HepG2 (cell line): Measurements from ENCODE around the gene KRTAP5-2. TPM values are rescaled to one million over a fixed set of nuclear protein-coding genes. Genes with fewer than 3 reads are reported as not detected.

ENCODE experiments used
- ATAC-seq: fragments of 200-7000 bp; cut with Tn5 transposase; 3 replicates; pipeline ENCODE4 v1.9.1; 2020; ENCODE audit warnings: mild to moderate bottlenecking, moderate library complexity
- BruUV-seq: library from RNA; stranded (reverse); fragments of 400-500 nt; replicated peaks from 2 replicates; lab custom pipeline; 2021; lab: Mats Ljungman, UMichigan
- CTCF ChIA-PET: fragments of 300-600 bp; formaldehyde crosslinking; extraction: SDS; loops from one replicate; lab custom pipeline; 2021; ENCODE audit warnings: low total read pairs, inconsistent platforms, low intra/inter-chr PET ratio; lab: Yijun Ruan, JAX
- POLR2A ChIA-PET: fragments of 350-600 bp; sonication (Branson Sonifier 250); formaldehyde crosslinking; loops from one replicate; lab custom pipeline; 2020; ENCODE audit warnings: antibody characterized with exemption, inconsistent platforms; lab: Yijun Ruan, JAX
- DNase-seq: peaks from one replicate; pipeline ENCODE4 v3.0.0-alpha.2; 2015; ENCODE audit warnings: low spot score
- FAIRE-seq: peaks from 3 replicates; lab custom pipeline; 2011; peaks lifted over from hg19 to GRCh38; lab: Jason Lieb, UNC
- H2AFZ ChIP-seq: one replicate; pipeline ENCODE4 v1.6.1; 2011; ENCODE audit warnings: low read length, inconsistent platforms
- H3K27ac ChIP-seq: fragments of 300-600 bp; 3 replicates; pipeline ENCODE4 v1.8.0; 2011; ENCODE audit warnings: mixed run types, mild to moderate bottlenecking, mixed read lengths, low read length, inconsistent platforms; ENCODE audit not compliant: insufficient read depth; ENCODE audit errors: extremely low read length
- H3K27me3 ChIP-seq, 2 experiments: fragments of 200-600 bp in 1 of 2; 2 replicates in 1 of 2; 3 replicates in 1 of 2; pipeline versions ENCODE4 v1.6.0 to v1.8.0; 2011; ENCODE audit warnings: low read length in 2 of 2, mild to moderate bottlenecking in 2 of 2, moderate library complexity in 2 of 2, inconsistent platforms in 1 of 2; ENCODE audit not compliant: insufficient read depth in 2 of 2, control insufficient read depth in 1 of 2
- H3K36me3 ChIP-seq, 2 experiments: fragments of 200-600 bp in 1 of 2; replicated peaks in 1 of 2; 2 replicates in 1 of 2; 3 replicates in 1 of 2; pipeline versions ENCODE4 v1.5.1 to v1.8.0; 2011; ENCODE audit warnings: low read length in 2 of 2, inconsistent platforms in 1 of 2; ENCODE audit not compliant: insufficient read depth in 2 of 2, control insufficient read depth in 1 of 2
- H3K4me1 ChIP-seq: 2 replicates; pipeline ENCODE4 v1.5.1; 2012; ENCODE audit warnings: low read length, inconsistent platforms; ENCODE audit not compliant: insufficient read depth
- H3K4me2 ChIP-seq: 2 replicates; pipeline ENCODE4 v1.6.0; 2011; ENCODE audit warnings: low read depth, low read length, inconsistent platforms
- H3K4me3 ChIP-seq, 3 experiments: fragments of 200-600 bp in 1 of 3; sonication (generic), shearing (Covaris generic) in 1 of 3; replicated peaks in 1 of 3; 2 replicates each; pipeline ENCODE4 v1.5.1; 2011 to 2016; ENCODE audit warnings: low read length in 3 of 3, inconsistent platforms in 2 of 3, low read depth in 2 of 3, mild to moderate bottlenecking in 2 of 3, control low read depth in 1 of 3, mixed read lengths in 1 of 3; ENCODE audit not compliant: insufficient read depth in 1 of 3
- H3K79me2 ChIP-seq: one replicate; pipeline ENCODE4 v1.6.1; 2011; ENCODE audit warnings: low read length, inconsistent platforms; ENCODE audit not compliant: insufficient read depth
- H3K9ac ChIP-seq: 2 replicates; pipeline ENCODE4 v1.6.0; 2011; ENCODE audit warnings: mild to moderate bottlenecking, low read depth, low read length, inconsistent platforms; ENCODE audit not compliant: insufficient read depth
- H3K9me3 ChIP-seq: 2 replicates; pipeline ENCODE4 v1.5.1; 2012; ENCODE audit warnings: mild to moderate bottlenecking, low read length
- H4K20me1 ChIP-seq: 2 replicates; pipeline ENCODE4 v1.6.0; 2011; ENCODE audit warnings: inconsistent platforms, mild to moderate bottlenecking, low read length, moderate library complexity; ENCODE audit not compliant: insufficient read depth
- ASH2L ChIP-seq: fragments of 300-600, 200-600 bp; sonication (generic); IDR thresholded peaks from 2 replicates; pipeline ENCODE4 v1.7.0; 2017; ENCODE audit warnings: low read depth, mild to moderate bottlenecking, moderate library complexity, mixed read lengths, low read length; ENCODE audit not compliant: insufficient read length
- ATF2 ChIP-seq: sonication (generic); formaldehyde crosslinking; IDR thresholded peaks from 2 replicates; pipeline ENCODE4 v1.4.0; 2020; ENCODE audit warnings: missing genetic modification reagents
- FOXM1 ChIP-seq: sonication (generic); formaldehyde crosslinking; IDR thresholded peaks from 2 replicates; pipeline ENCODE4 v1.5.0; 2020; ENCODE audit warnings: missing genetic modification reagents
- NFRKB ChIP-seq: fragments of 450-650 bp; IDR thresholded peaks from 2 replicates; pipeline ENCODE4 v1.6.1; 2017
- PHF8 ChIP-seq: sonication (generic); formaldehyde crosslinking; IDR thresholded peaks from 2 replicates; pipeline ENCODE4 v1.5.0; 2020; ENCODE audit warnings: missing genetic modification reagents
- POLR2AphosphoS5 ChIP-seq: IDR thresholded peaks from 2 replicates; pipeline ENCODE4 v1.6.1; 2012; ENCODE audit warnings: low read depth, low read length
- REPIN1 ChIP-seq: sonication (generic); formaldehyde crosslinking; IDR thresholded peaks from 2 replicates; pipeline ENCODE4 v1.8.0; 2022; ENCODE audit warnings: missing genetic modification reagents, low read depth, mild to moderate bottlenecking, borderline replicate concordance
- SRSF9 ChIP-seq: fragments of 200-400 bp; formaldehyde crosslinking; IDR thresholded peaks from 2 replicates; pipeline ENCODE4 v1.6.1; 2018; ENCODE audit warnings: borderline replicate concordance, mild to moderate bottlenecking, low read depth, low read length; ENCODE audit not compliant: insufficient read depth, poor library complexity, severe bottlenecking
- ZBTB14 ChIP-seq: sonication (generic); formaldehyde crosslinking; IDR thresholded peaks from 2 replicates; pipeline ENCODE4 v1.4.0; 2020; ENCODE audit warnings: missing genetic modification reagents
- ZBTB7B ChIP-seq: sonication (generic); formaldehyde crosslinking; IDR thresholded peaks from 2 replicates; pipeline ENCODE4 v1.4.0; 2020; ENCODE audit warnings: missing genetic modification reagents
- ZFP82 ChIP-seq: sonication (generic); formaldehyde crosslinking; IDR thresholded peaks from 2 replicates; pipeline ENCODE4 v1.5.1; 2020; ENCODE audit warnings: mild to moderate bottlenecking, missing genetic modification reagents, borderline replicate concordance
- ZNF33B ChIP-seq: sonication (generic); formaldehyde crosslinking; IDR thresholded peaks from 2 replicates; pipeline ENCODE4 v1.5.1; 2020; ENCODE audit warnings: mild to moderate bottlenecking, missing genetic modification reagents
- ZNF496 ChIP-seq: sonication (generic); formaldehyde crosslinking; IDR thresholded peaks from 2 replicates; pipeline ENCODE4 v1.8.1; 2023; ENCODE audit warnings: mild to moderate bottlenecking, moderate library complexity, missing genetic modification reagents; ENCODE audit not compliant: insufficient replicate concordance
- ZNF607 ChIP-seq: sonication (generic); formaldehyde crosslinking; IDR thresholded peaks from 2 replicates; pipeline ENCODE4 v1.5.1; 2020; ENCODE audit warnings: missing genetic modification reagents, mild to moderate bottlenecking, borderline replicate concordance
- ZNF646 ChIP-seq: sonication (generic); formaldehyde crosslinking; IDR thresholded peaks from 2 replicates; pipeline ENCODE4 v1.9.0; 2021; ENCODE audit warnings: mild to moderate bottlenecking, missing genetic modification reagents
- WGBS: methylation state at CpG from one replicate; pipeline ENCODE4 v1.1.6; 2017; ENCODE audit warnings: low lambda C conversion rate; 5-methylcytosine and 5-hydroxymethylcytosine counted together
- in situ Hi-C: cut with HindIII; loops from 2 replicates; pipeline ENCODE4 v1.10.0; 2017; ENCODE audit warnings: low pct_unique_long_range_greater_than_20kb; ENCODE audit not compliant: extremely low pct_ligation_motif_present
- intact Hi-C: fragments of 100-400 bp; cut with micrococcal nuclease; formaldehyde crosslinking; loops from one replicate; pipeline ENCODE4 v1.10.0; 2022; ENCODE audit not compliant: unreplicated experiment
- polyA plus RNA-seq, 8 experiments: library from polyadenylated mRNA; depleted of rRNA in 3 of 8; stranded (reverse) in 7 of 8; unstranded in 1 of 8; fragments of >200 nt; fragmentation: Illumina TruSeq in 4 of 8; extraction: Trizol in 4 of 8; gene quantifications; 2 replicates each; pipeline versions ENCODE4 v1.2.1 to v1.2.3, GENCODE V29; 2011 to 2016; ENCODE audit warnings: low read depth in 4 of 8, missing spikeins in 1 of 8, mixed read lengths in 1 of 8; ENCODE audit not compliant: insufficient read depth in 1 of 8
- total RNA-seq, 5 experiments: library from RNA; depleted of rRNA; stranded (reverse); fragments of >200 nt; fragmentation: Illumina TruSeq; extraction: Trizol; gene quantifications; 2 replicates each; pipeline ENCODE4 v1.2.3, GENCODE V29; 2016; ENCODE audit warnings: low read depth in 1 of 5

The KRTAP5-2 gene
- total and polyA plus RNA-seq, 2 of the 13 experiments (the other 11 are each of a cell fraction or from before 2014, with no cell fraction given) = not detected

GRCh38 chr11:1589996-1590395 lies 8.1 kb downstream of the KRTAP5-2 start:
- H3K4me1 ChIP-seq = 0 out of 2 replicates have a peak, but pooled peaks cover 14% of the 10 kb centered on the region
- intact Hi-C loops (no loop called here), in situ Hi-C loops (no loop called here)
- H4K20me1 ChIP-seq = no peaks in the 10 kb centered on the region
- H2AFZ ChIP-seq = no peak overlapping the region
- H3K79me2 ChIP-seq = no peaks in the 10 kb centered on the region
- no peaks in the 10 kb centered on the region for H3K9me3 ChIP-seq
- CTCF ChIA-PET = no interaction called here
- H3K36me3 ChIP-seq = no peaks in the 10 kb centered on the region
- DNase-seq (no peak), FAIRE-seq (no peak), ATAC-seq (no peak)
- WGBS = 80% methylated on average over 4 of the region's 6 CpGs
- no peak overlapping the region for H3K4me3 ChIP-seq
- no peak overlapping the region for H3K4me2 ChIP-seq
- H3K27me3 ChIP-seq = peaks cover 0 to 9% of the 10 kb centered on the region in 2 experiments; a peak in 1 of 5 replicates
- no TSS peak for BruUV-seq
- no peak overlapping the region for H3K9ac ChIP-seq
- POLR2A ChIA-PET = no interaction called here
- H3K27ac ChIP-seq = no peak overlapping the region
- TF ChIP-seq REPIN1 (no peak), PHF8 (CRISPR knock-in tag) (no peak), ZFP82 (CRISPR knock-in tag) (no peak), ATF2 (no peak), NFRKB (no peak), ZNF607 (CRISPR knock-in tag) (no peak), ZNF646 (CRISPR knock-in tag) (no peak), POLR2AphosphoS5 (no peak), ZNF496 (CRISPR knock-in tag) (no peak), ZBTB14 (CRISPR knock-in tag) (no peak), FOXM1 (no peak), ZBTB7B (CRISPR knock-in tag) (no peak), ASH2L (no peak), ZNF33B (CRISPR knock-in tag) (no peak), SRSF9 (no peak)
